WTC11 (cell line): Measurements from ENCODE around the gene SLC34A1. TPM values are rescaled to one million over a fixed set of nuclear protein-coding genes. Genes with fewer than 3 reads are reported as not detected.

ENCODE experiments used
- ETV6 ChIP-seq: sonication (generic); formaldehyde crosslinking; IDR thresholded peaks from 2 replicates; pipeline ENCODE4 v1.8.1; 2022; ENCODE audit warnings: mild to moderate bottlenecking, missing genetic modification reagents
- FOXP1 ChIP-seq: sonication (generic); formaldehyde crosslinking; IDR thresholded peaks from 2 replicates; pipeline ENCODE4 v1.8.0; 2022; ENCODE audit warnings: missing genetic modification reagents, mild to moderate bottlenecking, moderate library complexity, borderline replicate concordance
- GRHL2 ChIP-seq: fragments of 250-450 bp; sonication (Bioruptor Pico); IDR thresholded peaks from 2 replicates; pipeline ENCODE4 v1.8.0; 2022; ENCODE audit warnings: mild to moderate bottlenecking, moderate library complexity; ENCODE audit not compliant: insufficient replicate concordance, severe bottlenecking
- KAT7 ChIP-seq: sonication (generic); formaldehyde crosslinking; IDR thresholded peaks from 2 replicates; pipeline ENCODE4 v1.8.1; 2023; ENCODE audit warnings: missing genetic modification reagents, mild to moderate bottlenecking, borderline replicate concordance
- MYBL2 ChIP-seq: sonication (generic); formaldehyde crosslinking; IDR thresholded peaks from 2 replicates; pipeline ENCODE4 v1.8.1; 2023; ENCODE audit warnings: mild to moderate bottlenecking, moderate library complexity, missing genetic modification reagents
- NFE2L1 ChIP-seq: sonication (generic); formaldehyde crosslinking; IDR thresholded peaks from 2 replicates; pipeline ENCODE4 v1.8.1; 2023; ENCODE audit warnings: missing genetic modification reagents
- NFYB ChIP-seq: sonication (generic); formaldehyde crosslinking; conservative IDR thresholded peaks from 2 replicates; pipeline ENCODE4 v1.8.0; 2022; ENCODE audit warnings: low read depth, missing genetic modification reagents
- PRRX2 ChIP-seq: fragments of 250-450 bp; sonication (Bioruptor Pico); IDR thresholded peaks from 2 replicates; pipeline ENCODE4 v1.8.0; 2021; ENCODE audit warnings: mild to moderate bottlenecking
- RELA ChIP-seq: sonication (generic); formaldehyde crosslinking; IDR thresholded peaks from 2 replicates; pipeline ENCODE4 v1.8.1; 2022; ENCODE audit warnings: missing genetic modification reagents, mild to moderate bottlenecking, borderline replicate concordance
- SMAD4 ChIP-seq: sonication (generic); formaldehyde crosslinking; IDR thresholded peaks from 2 replicates; pipeline ENCODE4 v1.8.0; 2022; ENCODE audit warnings: mild to moderate bottlenecking, missing genetic modification reagents
- ZBTB21 ChIP-seq: sonication (generic); formaldehyde crosslinking; IDR thresholded peaks from 2 replicates; pipeline ENCODE4 v1.8.1; 2023; ENCODE audit warnings: mild to moderate bottlenecking, missing genetic modification reagents, borderline replicate concordance
- ZNF121 ChIP-seq: sonication (generic); formaldehyde crosslinking; IDR thresholded peaks from 2 replicates; pipeline ENCODE4 v1.8.0; 2023; ENCODE audit warnings: missing genetic modification reagents
- ZNF138 ChIP-seq: sonication (generic); formaldehyde crosslinking; conservative IDR thresholded peaks from 2 replicates; pipeline ENCODE4 v1.8.1; 2022; ENCODE audit warnings: mild to moderate bottlenecking, moderate library complexity, missing genetic modification reagents
- ZNF219 ChIP-seq: sonication (generic); formaldehyde crosslinking; IDR thresholded peaks from 2 replicates; pipeline ENCODE4 v1.8.0; 2023; ENCODE audit warnings: missing genetic modification reagents, mild to moderate bottlenecking, borderline replicate concordance
- ZNF232 ChIP-seq: sonication (generic); formaldehyde crosslinking; IDR thresholded peaks from 2 replicates; pipeline ENCODE4 v1.8.0; 2022; ENCODE audit warnings: mild to moderate bottlenecking, missing genetic modification reagents
- ZNF396 ChIP-seq: fragments of 250-450 bp; sonication (Bioruptor Pico); IDR thresholded peaks from 2 replicates; pipeline ENCODE4 v1.8.0; 2021; ENCODE audit warnings: mild to moderate bottlenecking, moderate library complexity, borderline replicate concordance
- total RNA-seq: library from RNA; stranded (reverse); gene quantifications from 3 replicates; pipeline ENCODE4 v1.2.3, GENCODE V29; 2021
- TF ChIP-seq, protein P1 (sequence below): sonication (generic); formaldehyde crosslinking; IDR thresholded peaks from 2 replicates; pipeline ENCODE4 v1.8.0; 2022; ENCODE audit warnings: missing genetic modification reagents
- TF ChIP-seq, protein P2 (sequence below): sonication (generic); formaldehyde crosslinking; conservative IDR thresholded peaks from 2 replicates; pipeline ENCODE4 v1.8.1; 2022; ENCODE audit warnings: mild to moderate bottlenecking, missing genetic modification reagents
- TF ChIP-seq, protein P3 (sequence below): fragments of 250-450 bp; sonication (Bioruptor Pico); IDR thresholded peaks from 2 replicates; pipeline ENCODE4 v2.1.2; 2022; ENCODE audit warnings: mild to moderate bottlenecking, moderate library complexity
- TF ChIP-seq, protein P4 (sequence below): sonication (generic); formaldehyde crosslinking; conservative IDR thresholded peaks from 2 replicates; pipeline ENCODE4 v1.8.1; 2023; ENCODE audit warnings: mild to moderate bottlenecking, low read depth, missing genetic modification reagents, moderate library complexity
- TF ChIP-seq, protein P5 (sequence below): fragments of 250-450 bp; sonication (Bioruptor Pico); IDR thresholded peaks from 2 replicates; pipeline ENCODE4 v1.8.0; 2021; ENCODE audit warnings: mild to moderate bottlenecking
- TF ChIP-seq, protein P6 (sequence below): sonication (generic); formaldehyde crosslinking; IDR thresholded peaks from 2 replicates; pipeline ENCODE4 v1.8.0; 2022; ENCODE audit warnings: mild to moderate bottlenecking, missing genetic modification reagents
- TF ChIP-seq, protein P7 (sequence below): sonication (generic); formaldehyde crosslinking; IDR thresholded peaks from 2 replicates; pipeline ENCODE4 v1.8.1; 2023; ENCODE audit warnings: mild to moderate bottlenecking, missing genetic modification reagents, borderline replicate concordance

Gene SLC34A1
- total RNA-seq, 1 experiment from 2014 or later: not detected

DNA sequence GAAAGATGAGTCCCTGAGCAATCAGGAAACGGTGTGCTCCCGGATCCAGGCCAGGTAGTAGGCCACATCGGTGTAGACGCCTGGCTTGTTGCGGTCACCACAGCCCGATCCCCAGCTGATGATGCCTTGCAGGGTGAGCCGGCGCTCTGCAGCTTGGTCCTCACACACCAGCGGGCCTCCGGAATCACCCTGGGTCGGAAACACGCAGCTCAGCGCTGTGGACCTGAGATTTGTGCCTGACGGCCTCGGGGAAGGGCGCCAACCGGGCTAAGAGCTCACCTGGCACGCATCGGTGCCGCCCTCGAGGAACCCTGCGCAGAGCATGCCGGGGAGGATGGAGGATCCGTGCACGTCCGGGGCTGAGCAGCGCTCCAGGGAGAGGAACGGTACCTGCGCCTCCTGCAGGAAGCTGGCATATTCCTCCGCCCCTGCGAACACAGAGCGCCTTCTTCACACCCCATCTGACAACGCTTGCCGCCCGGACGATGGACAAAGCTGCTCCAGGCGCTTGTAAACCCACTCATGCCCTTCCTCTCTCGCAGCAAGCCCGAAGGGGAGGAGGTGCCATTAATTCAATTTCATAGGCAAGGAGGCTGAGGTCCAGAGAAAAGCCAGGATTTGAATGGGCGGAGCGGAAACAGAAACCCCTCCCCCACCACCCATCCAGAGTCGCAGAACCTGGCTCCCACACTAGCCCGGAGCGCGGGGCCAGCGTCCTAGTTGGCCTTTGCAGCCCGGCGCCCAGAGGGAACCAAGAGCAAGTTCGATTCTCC lies 18.2 kb downstream of the SLC34A1 start (continued):
- TF ChIP-seq, protein P1, sequence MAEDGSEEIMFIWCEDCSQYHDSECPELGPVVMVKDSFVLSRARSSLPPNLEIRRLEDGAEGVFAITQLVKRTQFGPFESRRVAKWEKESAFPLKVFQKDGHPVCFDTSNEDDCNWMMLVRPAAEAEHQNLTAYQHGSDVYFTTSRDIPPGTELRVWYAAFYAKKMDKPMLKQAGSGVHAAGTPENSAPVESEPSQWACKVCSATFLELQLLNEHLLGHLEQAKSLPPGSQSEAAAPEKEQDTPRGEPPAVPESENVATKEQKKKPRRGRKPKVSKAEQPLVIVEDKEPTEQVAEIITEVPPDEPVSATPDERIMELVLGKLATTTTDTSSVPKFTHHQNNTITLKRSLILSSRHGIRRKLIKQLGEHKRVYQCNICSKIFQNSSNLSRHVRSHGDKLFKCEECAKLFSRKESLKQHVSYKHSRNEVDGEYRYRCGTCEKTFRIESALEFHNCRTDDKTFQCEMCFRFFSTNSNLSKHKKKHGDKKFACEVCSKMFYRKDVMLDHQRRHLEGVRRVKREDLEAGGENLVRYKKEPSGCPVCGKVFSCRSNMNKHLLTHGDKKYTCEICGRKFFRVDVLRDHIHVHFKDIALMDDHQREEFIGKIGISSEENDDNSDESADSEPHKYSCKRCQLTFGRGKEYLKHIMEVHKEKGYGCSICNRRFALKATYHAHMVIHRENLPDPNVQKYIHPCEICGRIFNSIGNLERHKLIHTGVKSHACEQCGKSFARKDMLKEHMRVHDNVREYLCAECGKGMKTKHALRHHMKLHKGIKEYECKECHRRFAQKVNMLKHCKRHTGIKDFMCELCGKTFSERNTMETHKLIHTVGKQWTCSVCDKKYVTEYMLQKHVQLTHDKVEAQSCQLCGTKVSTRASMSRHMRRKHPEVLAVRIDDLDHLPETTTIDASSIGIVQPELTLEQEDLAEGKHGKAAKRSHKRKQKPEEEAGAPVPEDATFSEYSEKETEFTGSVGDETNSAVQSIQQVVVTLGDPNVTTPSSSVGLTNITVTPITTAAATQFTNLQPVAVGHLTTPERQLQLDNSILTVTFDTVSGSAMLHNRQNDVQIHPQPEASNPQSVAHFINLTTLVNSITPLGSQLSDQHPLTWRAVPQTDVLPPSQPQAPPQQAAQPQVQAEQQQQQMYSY (CRISPR knock-in tag): peak; percentile 65; the same call in 1 of the 2 replicates
- TF ChIP-seq, protein P2, sequence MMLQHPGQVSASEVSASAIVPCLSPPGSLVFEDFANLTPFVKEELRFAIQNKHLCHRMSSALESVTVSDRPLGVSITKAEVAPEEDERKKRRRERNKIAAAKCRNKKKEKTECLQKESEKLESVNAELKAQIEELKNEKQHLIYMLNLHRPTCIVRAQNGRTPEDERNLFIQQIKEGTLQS (CRISPR knock-in tag): no peak; the same call in 1 of the 2 replicates
- TF ChIP-seq, protein P3, sequence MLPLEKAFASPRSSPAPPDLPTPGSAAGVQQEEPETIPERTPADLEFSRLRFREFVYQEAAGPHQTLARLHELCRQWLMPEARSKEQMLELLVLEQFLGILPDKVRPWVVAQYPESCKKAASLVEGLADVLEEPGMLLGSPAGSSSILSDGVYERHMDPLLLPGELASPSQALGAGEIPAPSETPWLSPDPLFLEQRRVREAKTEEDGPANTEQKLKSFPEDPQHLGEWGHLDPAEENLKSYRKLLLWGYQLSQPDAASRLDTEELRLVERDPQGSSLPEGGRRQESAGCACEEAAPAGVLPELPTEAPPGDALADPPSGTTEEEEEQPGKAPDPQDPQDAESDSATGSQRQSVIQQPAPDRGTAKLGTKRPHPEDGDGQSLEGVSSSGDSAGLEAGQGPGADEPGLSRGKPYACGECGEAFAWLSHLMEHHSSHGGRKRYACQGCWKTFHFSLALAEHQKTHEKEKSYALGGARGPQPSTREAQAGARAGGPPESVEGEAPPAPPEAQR (CRISPR knock-in tag): no peak
- TF ChIP-seq RELA (peak; percentile 88; the same call in 1 of the 2 replicates), SMAD4 (CRISPR knock-in tag) (no peak), ZNF121 (CRISPR knock-in tag) (no peak), KAT7 (0 out of 2 replicates have a peak, but pooled peaks have one; percentile 79), ZNF396 (no peak), NFE2L1 (CRISPR knock-in tag) (peak; percentile 98), PRRX2 (CRISPR knock-in tag) (no peak), MYBL2 (CRISPR knock-in tag) (peak; percentile 97), FOXP1 (peak; percentile 99), ZBTB21 (CRISPR knock-in tag) (peak; percentile 88), NFYB (peak; percentile 46; the same call in 1 of the 2 replicates), ETV6 (CRISPR knock-in tag) (peak; percentile 98), ZNF219 (CRISPR knock-in tag) (no peak), GRHL2 (CRISPR knock-in tag) (no peak), ZNF232 (CRISPR knock-in tag) (peak; percentile 93), ZNF138 (CRISPR knock-in tag) (peak; percentile 96)
- TF ChIP-seq, protein P4, sequence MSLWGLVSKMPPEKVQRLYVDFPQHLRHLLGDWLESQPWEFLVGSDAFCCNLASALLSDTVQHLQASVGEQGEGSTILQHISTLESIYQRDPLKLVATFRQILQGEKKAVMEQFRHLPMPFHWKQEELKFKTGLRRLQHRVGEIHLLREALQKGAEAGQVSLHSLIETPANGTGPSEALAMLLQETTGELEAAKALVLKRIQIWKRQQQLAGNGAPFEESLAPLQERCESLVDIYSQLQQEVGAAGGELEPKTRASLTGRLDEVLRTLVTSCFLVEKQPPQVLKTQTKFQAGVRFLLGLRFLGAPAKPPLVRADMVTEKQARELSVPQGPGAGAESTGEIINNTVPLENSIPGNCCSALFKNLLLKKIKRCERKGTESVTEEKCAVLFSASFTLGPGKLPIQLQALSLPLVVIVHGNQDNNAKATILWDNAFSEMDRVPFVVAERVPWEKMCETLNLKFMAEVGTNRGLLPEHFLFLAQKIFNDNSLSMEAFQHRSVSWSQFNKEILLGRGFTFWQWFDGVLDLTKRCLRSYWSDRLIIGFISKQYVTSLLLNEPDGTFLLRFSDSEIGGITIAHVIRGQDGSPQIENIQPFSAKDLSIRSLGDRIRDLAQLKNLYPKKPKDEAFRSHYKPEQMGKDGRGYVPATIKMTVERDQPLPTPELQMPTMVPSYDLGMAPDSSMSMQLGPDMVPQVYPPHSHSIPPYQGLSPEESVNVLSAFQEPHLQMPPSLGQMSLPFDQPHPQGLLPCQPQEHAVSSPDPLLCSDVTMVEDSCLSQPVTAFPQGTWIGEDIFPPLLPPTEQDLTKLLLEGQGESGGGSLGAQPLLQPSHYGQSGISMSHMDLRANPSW: no peak
- TF ChIP-seq, protein P5, sequence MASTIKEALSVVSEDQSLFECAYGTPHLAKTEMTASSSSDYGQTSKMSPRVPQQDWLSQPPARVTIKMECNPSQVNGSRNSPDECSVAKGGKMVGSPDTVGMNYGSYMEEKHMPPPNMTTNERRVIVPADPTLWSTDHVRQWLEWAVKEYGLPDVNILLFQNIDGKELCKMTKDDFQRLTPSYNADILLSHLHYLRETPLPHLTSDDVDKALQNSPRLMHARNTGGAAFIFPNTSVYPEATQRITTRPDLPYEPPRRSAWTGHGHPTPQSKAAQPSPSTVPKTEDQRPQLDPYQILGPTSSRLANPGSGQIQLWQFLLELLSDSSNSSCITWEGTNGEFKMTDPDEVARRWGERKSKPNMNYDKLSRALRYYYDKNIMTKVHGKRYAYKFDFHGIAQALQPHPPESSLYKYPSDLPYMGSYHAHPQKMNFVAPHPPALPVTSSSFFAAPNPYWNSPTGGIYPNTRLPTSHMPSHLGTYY (CRISPR knock-in tag): no peak
- TF ChIP-seq, protein P6, sequence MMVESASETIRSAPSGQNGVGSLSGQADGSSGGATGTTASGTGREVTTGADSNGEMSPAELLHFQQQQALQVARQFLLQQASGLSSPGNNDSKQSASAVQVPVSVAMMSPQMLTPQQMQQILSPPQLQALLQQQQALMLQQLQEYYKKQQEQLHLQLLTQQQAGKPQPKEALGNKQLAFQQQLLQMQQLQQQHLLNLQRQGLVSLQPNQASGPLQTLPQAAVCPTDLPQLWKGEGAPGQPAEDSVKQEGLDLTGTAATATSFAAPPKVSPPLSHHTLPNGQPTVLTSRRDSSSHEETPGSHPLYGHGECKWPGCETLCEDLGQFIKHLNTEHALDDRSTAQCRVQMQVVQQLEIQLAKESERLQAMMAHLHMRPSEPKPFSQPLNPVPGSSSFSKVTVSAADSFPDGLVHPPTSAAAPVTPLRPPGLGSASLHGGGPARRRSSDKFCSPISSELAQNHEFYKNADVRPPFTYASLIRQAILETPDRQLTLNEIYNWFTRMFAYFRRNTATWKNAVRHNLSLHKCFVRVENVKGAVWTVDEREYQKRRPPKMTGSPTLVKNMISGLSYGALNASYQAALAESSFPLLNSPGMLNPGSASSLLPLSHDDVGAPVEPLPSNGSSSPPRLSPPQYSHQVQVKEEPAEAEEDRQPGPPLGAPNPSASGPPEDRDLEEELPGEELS (CRISPR knock-in tag): peak; percentile 96
- TF ChIP-seq, protein P7, sequence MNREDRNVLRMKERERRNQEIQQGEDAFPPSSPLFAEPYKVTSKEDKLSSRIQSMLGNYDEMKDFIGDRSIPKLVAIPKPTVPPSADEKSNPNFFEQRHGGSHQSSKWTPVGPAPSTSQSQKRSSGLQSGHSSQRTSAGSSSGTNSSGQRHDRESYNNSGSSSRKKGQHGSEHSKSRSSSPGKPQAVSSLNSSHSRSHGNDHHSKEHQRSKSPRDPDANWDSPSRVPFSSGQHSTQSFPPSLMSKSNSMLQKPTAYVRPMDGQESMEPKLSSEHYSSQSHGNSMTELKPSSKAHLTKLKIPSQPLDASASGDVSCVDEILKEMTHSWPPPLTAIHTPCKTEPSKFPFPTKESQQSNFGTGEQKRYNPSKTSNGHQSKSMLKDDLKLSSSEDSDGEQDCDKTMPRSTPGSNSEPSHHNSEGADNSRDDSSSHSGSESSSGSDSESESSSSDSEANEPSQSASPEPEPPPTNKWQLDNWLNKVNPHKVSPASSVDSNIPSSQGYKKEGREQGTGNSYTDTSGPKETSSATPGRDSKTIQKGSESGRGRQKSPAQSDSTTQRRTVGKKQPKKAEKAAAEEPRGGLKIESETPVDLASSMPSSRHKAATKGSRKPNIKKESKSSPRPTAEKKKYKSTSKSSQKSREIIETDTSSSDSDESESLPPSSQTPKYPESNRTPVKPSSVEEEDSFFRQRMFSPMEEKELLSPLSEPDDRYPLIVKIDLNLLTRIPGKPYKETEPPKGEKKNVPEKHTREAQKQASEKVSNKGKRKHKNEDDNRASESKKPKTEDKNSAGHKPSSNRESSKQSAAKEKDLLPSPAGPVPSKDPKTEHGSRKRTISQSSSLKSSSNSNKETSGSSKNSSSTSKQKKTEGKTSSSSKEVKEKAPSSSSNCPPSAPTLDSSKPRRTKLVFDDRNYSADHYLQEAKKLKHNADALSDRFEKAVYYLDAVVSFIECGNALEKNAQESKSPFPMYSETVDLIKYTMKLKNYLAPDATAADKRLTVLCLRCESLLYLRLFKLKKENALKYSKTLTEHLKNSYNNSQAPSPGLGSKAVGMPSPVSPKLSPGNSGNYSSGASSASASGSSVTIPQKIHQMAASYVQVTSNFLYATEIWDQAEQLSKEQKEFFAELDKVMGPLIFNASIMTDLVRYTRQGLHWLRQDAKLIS: peak; percentile 89; the same call in 1 of the 2 replicates
